HepG2 (cell line): ENCODE measurements around the gene ZNF513. TPM values are rescaled to one million over a fixed set of nuclear protein-coding genes. Genes with fewer than 3 reads are reported as not detected.

Source experiments
- CENPBD1 ChIP-seq: sonication (generic); formaldehyde crosslinking; IDR thresholded peaks from 2 replicates; pipeline ENCODE4 v1.8.0; 2022; ENCODE audit warnings: missing genetic modification reagents, low read depth, mild to moderate bottlenecking, borderline replicate concordance
- HDAC6 ChIP-seq: fragments of 200-600 bp; sonication (generic); IDR thresholded peaks from 2 replicates; pipeline ENCODE4 v1.7.0; 2017; ENCODE audit warnings: mild to moderate bottlenecking, antibody characterized with exemption, low read length, low read depth
- KDM4B ChIP-seq: sonication (generic); formaldehyde crosslinking; IDR thresholded peaks from 2 replicates; pipeline ENCODE4 v1.4.0; 2020; ENCODE audit warnings: missing genetic modification reagents
- MAFF ChIP-seq: IDR thresholded peaks from 2 replicates; pipeline ENCODE4 v1.6.1; 2011; ENCODE audit warnings: low read depth, low read length, improper control_type of control experiment
- NCOA2 ChIP-seq: sonication (generic); formaldehyde crosslinking; IDR thresholded peaks from 2 replicates; pipeline ENCODE4 v1.8.0; 2022; ENCODE audit warnings: inconsistent platforms
- NPAS2 ChIP-seq: sonication (generic); formaldehyde crosslinking; IDR thresholded peaks from 2 replicates; pipeline ENCODE4 v1.8.0; 2022; ENCODE audit warnings: mild to moderate bottlenecking, missing genetic modification reagents, borderline replicate concordance
- PATZ1 ChIP-seq: sonication (generic); formaldehyde crosslinking; IDR thresholded peaks from 2 replicates; pipeline ENCODE4 v1.4.0; 2020; ENCODE audit warnings: missing genetic modification reagents
- POLR2AphosphoS2 ChIP-seq: IDR thresholded peaks from 2 replicates; pipeline ENCODE4 v1.6.1; 2011; ENCODE audit warnings: low read depth, low read length, improper control_type of control experiment
- POLR2G ChIP-seq: fragments of 200-400 bp; formaldehyde crosslinking; IDR thresholded peaks from 2 replicates; pipeline ENCODE4 v1.6.1; 2018; ENCODE audit warnings: mild to moderate bottlenecking, low read depth, low read length, moderate library complexity
- SMARCE1 ChIP-seq: fragments of 450-650 bp; IDR thresholded peaks from 2 replicates; pipeline ENCODE4 v1.6.1; 2017; ENCODE audit warnings: borderline replicate concordance
- SP2 ChIP-seq: sonication (generic); formaldehyde crosslinking; IDR thresholded peaks from 2 replicates; pipeline ENCODE4 v1.5.1; 2020; ENCODE audit warnings: mild to moderate bottlenecking, missing genetic modification reagents
- TCF7 ChIP-seq: sonication (generic); IDR thresholded peaks from 2 replicates; pipeline ENCODE4 v1.6.1; 2016; ENCODE audit warnings: antibody characterized with exemption, low read depth
- TMF1 ChIP-seq: sonication (generic); formaldehyde crosslinking; IDR thresholded peaks from 2 replicates; pipeline ENCODE4 v1.8.1; 2022; ENCODE audit warnings: low read depth, missing genetic modification reagents
- ZNF143 ChIP-seq: sonication (generic); formaldehyde crosslinking; IDR thresholded peaks from 2 replicates; pipeline ENCODE4 v1.4.0; 2020; ENCODE audit warnings: missing genetic modification reagents
- ZNF235 ChIP-seq: sonication (generic); formaldehyde crosslinking; IDR thresholded peaks from 2 replicates; pipeline ENCODE4 v1.8.1; 2023; ENCODE audit warnings: mild to moderate bottlenecking, missing genetic modification reagents, borderline replicate concordance
- ZNF383 ChIP-seq: sonication (generic); formaldehyde crosslinking; IDR thresholded peaks from 2 replicates; pipeline ENCODE4 v1.4.0; 2020; ENCODE audit warnings: missing genetic modification reagents, mild to moderate bottlenecking, borderline replicate concordance
- polyA plus RNA-seq, 8 experiments: library from polyadenylated mRNA; depleted of rRNA in 3 of 8; stranded (reverse) in 7 of 8; unstranded in 1 of 8; fragments of >200 nt; fragmentation: Illumina TruSeq in 4 of 8; extraction: Trizol in 4 of 8; gene quantifications; 2 replicates each; pipeline versions ENCODE4 v1.2.1 to v1.2.3, GENCODE V29; 2011 to 2016; ENCODE audit warnings: low read depth in 4 of 8, missing spikeins in 1 of 8, mixed read lengths in 1 of 8; ENCODE audit not compliant: insufficient read depth in 1 of 8
- total RNA-seq, 5 experiments: library from RNA; depleted of rRNA; stranded (reverse); fragments of >200 nt; fragmentation: Illumina TruSeq; extraction: Trizol; gene quantifications; 2 replicates each; pipeline ENCODE4 v1.2.3, GENCODE V29; 2016; ENCODE audit warnings: low read depth in 1 of 5
- TF ChIP-seq, protein P1 (sequence below): sonication (generic); formaldehyde crosslinking; IDR thresholded peaks from 2 replicates; pipeline ENCODE4 v1.4.0; 2020; ENCODE audit warnings: missing genetic modification reagents
- TF ChIP-seq, protein P2 (sequence below): IDR thresholded peaks from 2 replicates; pipeline ENCODE4 v1.6.1; 2016; ENCODE audit warnings: mild to moderate bottlenecking
- TF ChIP-seq, protein P3 (sequence below): sonication (generic); formaldehyde crosslinking; IDR thresholded peaks from 2 replicates; pipeline ENCODE4 v1.5.0; 2020; ENCODE audit warnings: missing genetic modification reagents

ZNF513 gene
- total and polyA plus RNA-seq, 2 of the 13 experiments (the other 11 are each of a cell fraction or from before 2014, with no cell fraction given): 4.9 to 6.3 TPM

GRCh38 chr2:27356382-27357181 lies 24.0 kb downstream of the ZNF513 start, which contains the start of gene GTF3C2 (continued):
- TF ChIP-seq TMF1 (CRISPR knock-in tag) (peak; percentile 59; the same call in 1 of the 2 replicates), POLR2AphosphoS2 (no peak), ZNF143 (CRISPR knock-in tag) (peak; percentile 93), KDM4B (peak; percentile 56; the same call in 1 of the 2 replicates), SMARCE1 (no peak), MAFF (no peak), ZNF383 (CRISPR knock-in tag) (no peak), ZNF235 (CRISPR knock-in tag) (no peak), HDAC6 (no peak), PATZ1 (peak; percentile 98), CENPBD1 (CRISPR knock-in tag) (no peak; the same call in 1 of the 2 replicates), SP2 (CRISPR knock-in tag) (peak; percentile 67), POLR2G (peak; percentile 90), NCOA2 (CRISPR knock-in tag) (peak; percentile 37; the same call in 1 of the 2 replicates), NPAS2 (CRISPR knock-in tag) (no peak), TCF7 (no peak)
- TF ChIP-seq, protein P1, sequence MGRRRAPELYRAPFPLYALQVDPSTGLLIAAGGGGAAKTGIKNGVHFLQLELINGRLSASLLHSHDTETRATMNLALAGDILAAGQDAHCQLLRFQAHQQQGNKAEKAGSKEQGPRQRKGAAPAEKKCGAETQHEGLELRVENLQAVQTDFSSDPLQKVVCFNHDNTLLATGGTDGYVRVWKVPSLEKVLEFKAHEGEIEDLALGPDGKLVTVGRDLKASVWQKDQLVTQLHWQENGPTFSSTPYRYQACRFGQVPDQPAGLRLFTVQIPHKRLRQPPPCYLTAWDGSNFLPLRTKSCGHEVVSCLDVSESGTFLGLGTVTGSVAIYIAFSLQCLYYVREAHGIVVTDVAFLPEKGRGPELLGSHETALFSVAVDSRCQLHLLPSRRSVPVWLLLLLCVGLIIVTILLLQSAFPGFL (CRISPR knock-in tag): no peak
- TF ChIP-seq, protein P2, sequence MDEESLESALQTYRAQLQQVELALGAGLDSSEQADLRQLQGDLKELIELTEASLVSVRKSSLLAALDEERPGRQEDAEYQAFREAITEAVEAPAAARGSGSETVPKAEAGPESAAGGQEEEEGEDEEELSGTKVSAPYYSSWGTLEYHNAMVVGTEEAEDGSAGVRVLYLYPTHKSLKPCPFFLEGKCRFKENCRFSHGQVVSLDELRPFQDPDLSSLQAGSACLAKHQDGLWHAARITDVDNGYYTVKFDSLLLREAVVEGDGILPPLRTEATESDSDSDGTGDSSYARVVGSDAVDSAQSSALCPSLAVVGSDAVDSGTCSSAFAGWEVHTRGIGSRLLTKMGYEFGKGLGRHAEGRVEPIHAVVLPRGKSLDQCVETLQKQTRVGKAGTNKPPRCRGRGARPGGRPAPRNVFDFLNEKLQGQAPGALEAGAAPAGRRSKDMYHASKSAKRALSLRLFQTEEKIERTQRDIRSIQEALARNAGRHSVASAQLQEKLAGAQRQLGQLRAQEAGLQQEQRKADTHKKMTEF (CRISPR knock-in tag): peak; percentile 87
- TF ChIP-seq, protein P3, sequence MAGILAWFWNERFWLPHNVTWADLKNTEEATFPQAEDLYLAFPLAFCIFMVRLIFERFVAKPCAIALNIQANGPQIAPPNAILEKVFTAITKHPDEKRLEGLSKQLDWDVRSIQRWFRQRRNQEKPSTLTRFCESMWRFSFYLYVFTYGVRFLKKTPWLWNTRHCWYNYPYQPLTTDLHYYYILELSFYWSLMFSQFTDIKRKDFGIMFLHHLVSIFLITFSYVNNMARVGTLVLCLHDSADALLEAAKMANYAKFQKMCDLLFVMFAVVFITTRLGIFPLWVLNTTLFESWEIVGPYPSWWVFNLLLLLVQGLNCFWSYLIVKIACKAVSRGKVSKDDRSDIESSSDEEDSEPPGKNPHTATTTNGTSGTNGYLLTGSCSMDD (CRISPR knock-in tag): no peak
